Uterus (tissue), 4 donors: ENCODE measurements around the gene OR6C68. TPM values are rescaled to one million over a fixed set of nuclear protein-coding genes. Genes with fewer than 3 reads are reported as not detected.
"Not testable (repeated sequence)": the region's sequence is repeated elsewhere in the genome, so short reads cannot be mapped to it uniquely, and the experiment has no call there.

Experiments used
- DNase-seq, 2 donors: peaks; one replicate each; pipeline ENCODE4 v3.0.0-alpha.2; 2019 to 2020
- H3K27ac ChIP-seq, 2 donors: fragments of 200-600 bp; sonication (generic); 1 replicate in 1 of 2; 2 replicates in 1 of 2; pipeline ENCODE4 v1.5.1; 2016 to 2018
- H3K27me3 ChIP-seq, 2 donors: fragments of 200-600 bp; sonication (generic); one replicate each; pipeline ENCODE4 v1.5.1; 2018 to 2019; ENCODE audit warnings: control low read depth in 1 of 2
- H3K36me3 ChIP-seq, 2 donors: fragments of 200-600 bp; sonication (generic); one replicate each; pipeline ENCODE4 v1.5.1; 2019; ENCODE audit warnings: control low read depth in 1 of 2
- H3K4me1 ChIP-seq, 2 donors: fragments of 200-600 bp; sonication (generic); one replicate each; pipeline ENCODE4 v1.5.1; 2018 to 2019; ENCODE audit warnings: control low read depth in 1 of 2
- H3K4me3 ChIP-seq, 2 donors: fragments of 200-600 bp; sonication (generic); 1 replicate in 1 of 2; 2 replicates in 1 of 2; pipeline ENCODE4 v1.5.1; 2018 to 2019; ENCODE audit warnings: mild to moderate bottlenecking in 1 of 2
- H3K9me3 ChIP-seq, 2 donors: fragments of 200-600 bp; sonication (generic); one replicate each; pipeline ENCODE4 v1.5.1; 2019; ENCODE audit warnings: control low read depth in 1 of 2
- POLR2A ChIP-seq, 2 donors: fragments of 450-650 bp; IDR thresholded peaks; one replicate each; pipeline ENCODE4 v1.6.1; 2016; ENCODE audit warnings: antibody characterized with exemption in 2 of 2, mild to moderate bottlenecking in 1 of 2, moderate library complexity in 1 of 2
- intact Hi-C: fragments of 100-400 bp; cut with DNase I; formaldehyde crosslinking; loops from one replicate; pipeline ENCODE4 v1.15.1; 2023; ENCODE audit warnings: low total_unique reads
- total RNA-seq, 4 donors: library from RNA; depleted of rRNA in 3 of 4; stranded (reverse); fragments of >200 nt in 3 of 4; gene quantifications; one replicate each; pipeline versions ENCODE4 v1.1.0 to v1.2.4, GENCODE V29; 2014 to 2023
- TF ChIP-seq, protein P1 (sequence below), 4 experiments: fragments of 200-600 bp in 2 of 4; fragments of 450-650 bp in 2 of 4; sonication (generic) in 2 of 4; IDR thresholded peaks; one replicate each; pipeline ENCODE4 v1.5.1; 2016 to 2019; ENCODE audit warnings: antibody characterized with exemption in 4 of 4, mild to moderate bottlenecking in 2 of 4, moderate library complexity in 1 of 4
- donor health status: DM: yes; HTN: yes; CAD: no.

The OR6C68 gene
- total RNA-seq, 4 donors from 2014 or later: not detected

DNA sequence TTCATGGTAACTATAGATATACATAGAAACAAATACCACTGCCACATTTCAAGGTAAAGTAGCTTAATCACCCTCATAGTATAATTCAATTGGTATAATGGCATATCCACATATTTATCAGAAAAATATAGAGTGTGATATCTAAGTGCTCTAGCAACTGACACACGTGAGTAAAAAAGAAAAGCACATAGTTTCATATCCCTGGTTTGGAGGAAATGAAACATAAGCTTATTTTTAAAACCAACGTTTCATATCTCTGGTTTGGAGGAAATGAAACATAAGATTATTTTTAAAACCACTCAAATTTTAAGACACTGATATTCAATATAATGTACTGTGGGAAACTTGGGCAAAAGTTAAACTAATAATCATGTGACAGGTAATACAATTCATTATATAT is 24.3 kb upstream of the OR6C68 start:
- no peak overlapping the region for H3K4me3 ChIP-seq
- H3K27ac ChIP-seq: no peak overlapping the region
- no peaks in the 10 kb centered on the region for H3K9me3 ChIP-seq
- DNase-seq: no peak
- no peaks in the 10 kb centered on the region for H3K27me3 ChIP-seq
- H3K36me3 ChIP-seq: no peaks in the 10 kb centered on the region
- intact Hi-C loops: no loop called here
- H3K4me1 ChIP-seq: no peaks in the 10 kb centered on the region
- TF ChIP-seq POLR2A (IDR thresholded peaks at IDR 0.05): no peak
- TF ChIP-seq, protein P1, sequence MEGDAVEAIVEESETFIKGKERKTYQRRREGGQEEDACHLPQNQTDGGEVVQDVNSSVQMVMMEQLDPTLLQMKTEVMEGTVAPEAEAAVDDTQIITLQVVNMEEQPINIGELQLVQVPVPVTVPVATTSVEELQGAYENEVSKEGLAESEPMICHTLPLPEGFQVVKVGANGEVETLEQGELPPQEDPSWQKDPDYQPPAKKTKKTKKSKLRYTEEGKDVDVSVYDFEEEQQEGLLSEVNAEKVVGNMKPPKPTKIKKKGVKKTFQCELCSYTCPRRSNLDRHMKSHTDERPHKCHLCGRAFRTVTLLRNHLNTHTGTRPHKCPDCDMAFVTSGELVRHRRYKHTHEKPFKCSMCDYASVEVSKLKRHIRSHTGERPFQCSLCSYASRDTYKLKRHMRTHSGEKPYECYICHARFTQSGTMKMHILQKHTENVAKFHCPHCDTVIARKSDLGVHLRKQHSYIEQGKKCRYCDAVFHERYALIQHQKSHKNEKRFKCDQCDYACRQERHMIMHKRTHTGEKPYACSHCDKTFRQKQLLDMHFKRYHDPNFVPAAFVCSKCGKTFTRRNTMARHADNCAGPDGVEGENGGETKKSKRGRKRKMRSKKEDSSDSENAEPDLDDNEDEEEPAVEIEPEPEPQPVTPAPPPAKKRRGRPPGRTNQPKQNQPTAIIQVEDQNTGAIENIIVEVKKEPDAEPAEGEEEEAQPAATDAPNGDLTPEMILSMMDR (IDR thresholded peaks at IDR 0.05): no peak

- H3K9me3 ChIP-seq: no peaks in the 10 kb centered on the region
- TF ChIP-seq POLR2A (IDR thresholded peaks at IDR 0.05): no peak
- TF ChIP-seq, protein P1 (IDR thresholded peaks at IDR 0.05): no peak
- H3K4me1 ChIP-seq: no peaks in the 10 kb centered on the region
- H3K4me3 ChIP-seq: no peak overlapping the region
- no peaks in the 10 kb centered on the region for H3K36me3 ChIP-seq
- intact Hi-C loops: no loop called here
- no peaks in the 10 kb centered on the region for H3K27me3 ChIP-seq
- no peak overlapping the region for H3K27ac ChIP-seq
- no peak for DNase-seq
These were observed 22.9 kb upstream of the OR6C68 start for GRCh38 chr12:55469291-55469690.

DNA sequence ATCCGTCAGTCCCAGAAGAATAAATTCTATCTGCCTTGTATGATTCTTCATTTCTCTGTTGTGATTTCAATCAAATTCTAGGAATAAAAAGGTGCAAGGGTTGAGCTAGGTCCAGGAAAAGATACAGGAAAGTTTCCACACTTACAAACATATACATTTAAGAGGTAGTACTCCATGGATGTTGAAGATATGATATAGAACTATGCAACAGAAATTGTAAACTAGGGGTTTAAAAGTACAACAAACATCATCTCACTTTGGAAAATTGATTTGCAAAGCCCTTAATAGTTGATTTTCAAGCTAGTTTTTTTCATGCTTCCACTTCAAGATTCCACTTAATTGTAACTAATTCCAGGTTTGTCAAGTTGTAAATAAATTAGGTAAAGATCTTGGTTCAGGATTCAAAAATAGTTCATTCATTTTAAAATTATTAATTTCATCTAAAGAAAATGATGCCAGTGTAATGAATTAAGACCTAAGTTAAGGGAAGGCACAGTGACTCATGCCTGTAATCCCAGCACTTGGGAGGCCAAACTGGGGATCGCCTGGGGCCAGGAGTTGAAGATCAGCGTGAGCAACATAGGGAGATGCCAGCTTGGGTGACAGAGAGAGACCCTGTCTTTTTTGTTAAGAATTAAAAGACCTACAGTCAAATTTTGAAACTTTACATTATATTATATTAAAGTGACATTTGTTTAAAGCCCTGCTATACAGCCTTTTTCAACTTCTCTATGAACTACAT is 21.9 kb upstream of the OR6C68 start, which contains the start of gene OR6C70:
TSS of gene OR6C70 (minus strand) at position 51 of the 742 bp plus-strand sequence. CDS start at position 51, 0 bp downstream.
- intact Hi-C loops: no loop called here
- H3K27ac ChIP-seq: no peak within 1 kb of the TSS
- TF ChIP-seq POLR2A (IDR thresholded peaks at IDR 0.05): no peak
- TF ChIP-seq, protein P1 (IDR thresholded peaks at IDR 0.05): no peak
- H3K4me3 ChIP-seq: no peak within 1 kb of the TSS
- no peaks in the 10 kb centered on the region for H3K36me3 ChIP-seq
- H3K27me3 ChIP-seq: no peaks in the 10 kb centered on the region
- H3K4me1 ChIP-seq: no peaks in the 10 kb centered on the region
- H3K9me3 ChIP-seq: no peaks in the 10 kb centered on the region
- no peak for DNase-seq

GRCh38 chr12:55472264-55472663 is 19.9 kb upstream of the OR6C68 start:
- no peak for DNase-seq
- H3K4me3 ChIP-seq: no peak overlapping the region
- no peak for TF ChIP-seq POLR2A (IDR thresholded peaks at IDR 0.05)
- TF ChIP-seq, protein P1 (IDR thresholded peaks at IDR 0.05): no peak
- H3K9me3 ChIP-seq: no peaks in the 10 kb centered on the region
- no peaks in the 10 kb centered on the region for H3K27me3 ChIP-seq
- H3K27ac ChIP-seq: no peak overlapping the region
- H3K36me3 ChIP-seq: no peaks in the 10 kb centered on the region
- intact Hi-C loops: no loop called here
- no peaks in the 10 kb centered on the region for H3K4me1 ChIP-seq

DNA sequence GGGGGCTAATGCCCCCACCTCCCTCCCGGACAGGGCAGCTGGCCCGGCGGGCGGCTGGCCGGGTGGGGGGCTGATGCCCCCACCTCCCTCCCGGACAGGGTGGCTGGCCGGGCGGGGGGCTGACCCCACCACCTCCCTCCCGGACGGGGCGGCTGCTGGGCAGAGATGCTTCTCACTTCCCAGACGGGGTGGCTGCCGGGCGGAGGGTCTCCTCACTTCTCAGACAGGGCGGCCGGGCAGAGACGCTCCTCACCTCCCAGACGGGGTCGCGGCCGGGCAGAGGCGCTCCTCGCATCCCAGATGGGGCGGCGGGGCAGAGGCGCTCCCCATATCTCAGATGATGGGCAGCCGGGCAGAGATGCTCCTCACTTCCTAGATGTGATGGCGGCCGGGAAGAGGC is 13.0 kb upstream of the OR6C68 start:
- H3K27me3 ChIP-seq, H3K36me3 ChIP-seq, H3K4me1 ChIP-seq, intact Hi-C loops, H3K27ac ChIP-seq, H3K4me3 ChIP-seq, DNase-seq, H3K9me3 ChIP-seq: not testable (repeated sequence)

GRCh38 chr12:55484284-55484683 is 7.9 kb upstream of the OR6C68 start:
- H3K9me3 ChIP-seq, H3K27ac ChIP-seq, DNase-seq, H3K4me1 ChIP-seq, H3K4me3 ChIP-seq, H3K36me3 ChIP-seq, intact Hi-C loops, H3K27me3 ChIP-seq: not testable (repeated sequence)
